ENCODE data around the gene POLR1F. TPM values are rescaled to one million over a fixed set of nuclear protein-coding genes. Genes with fewer than 3 reads are reported as not detected.

Gene POLR1F
- total RNA-seq, 2 donors from 2014 or later = 13.0 to 13.6 TPM

- Histone ChIP-seq H3K27ac (no peak overlapping the region), H3K4me3 (no peak overlapping the region), H3K9me3 (no peaks in the 10 kb centered on the region), H3K36me3 (no peaks in the 10 kb centered on the region), H3K4me1 (replicated peaks) (no peaks in the 10 kb centered on the region), H3K27me3 (replicated peaks; ENCODE audit: insufficient read depth) (no peaks in the 10 kb centered on the region)
- TF ChIP-seq, protein P1, sequence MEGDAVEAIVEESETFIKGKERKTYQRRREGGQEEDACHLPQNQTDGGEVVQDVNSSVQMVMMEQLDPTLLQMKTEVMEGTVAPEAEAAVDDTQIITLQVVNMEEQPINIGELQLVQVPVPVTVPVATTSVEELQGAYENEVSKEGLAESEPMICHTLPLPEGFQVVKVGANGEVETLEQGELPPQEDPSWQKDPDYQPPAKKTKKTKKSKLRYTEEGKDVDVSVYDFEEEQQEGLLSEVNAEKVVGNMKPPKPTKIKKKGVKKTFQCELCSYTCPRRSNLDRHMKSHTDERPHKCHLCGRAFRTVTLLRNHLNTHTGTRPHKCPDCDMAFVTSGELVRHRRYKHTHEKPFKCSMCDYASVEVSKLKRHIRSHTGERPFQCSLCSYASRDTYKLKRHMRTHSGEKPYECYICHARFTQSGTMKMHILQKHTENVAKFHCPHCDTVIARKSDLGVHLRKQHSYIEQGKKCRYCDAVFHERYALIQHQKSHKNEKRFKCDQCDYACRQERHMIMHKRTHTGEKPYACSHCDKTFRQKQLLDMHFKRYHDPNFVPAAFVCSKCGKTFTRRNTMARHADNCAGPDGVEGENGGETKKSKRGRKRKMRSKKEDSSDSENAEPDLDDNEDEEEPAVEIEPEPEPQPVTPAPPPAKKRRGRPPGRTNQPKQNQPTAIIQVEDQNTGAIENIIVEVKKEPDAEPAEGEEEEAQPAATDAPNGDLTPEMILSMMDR (IDR thresholded peaks at IDR 0.05) = no peak
- TF ChIP-seq POLR2AphosphoS5 (IDR thresholded peaks at IDR 0.05) (no peak), POLR2A (IDR thresholded peaks at IDR 0.05) (no peak)
- 57% methylated on average over 5 of the region's 5 CpGs for WGBS
- intact Hi-C loops (cut with DNase I) = no loop called here
- no peak for DNase-seq (ENCODE audit: low spot score)
These were observed 34.4 kb downstream of the POLR1F start for GRCh38 chr7:19674266-19674960.

DNA sequence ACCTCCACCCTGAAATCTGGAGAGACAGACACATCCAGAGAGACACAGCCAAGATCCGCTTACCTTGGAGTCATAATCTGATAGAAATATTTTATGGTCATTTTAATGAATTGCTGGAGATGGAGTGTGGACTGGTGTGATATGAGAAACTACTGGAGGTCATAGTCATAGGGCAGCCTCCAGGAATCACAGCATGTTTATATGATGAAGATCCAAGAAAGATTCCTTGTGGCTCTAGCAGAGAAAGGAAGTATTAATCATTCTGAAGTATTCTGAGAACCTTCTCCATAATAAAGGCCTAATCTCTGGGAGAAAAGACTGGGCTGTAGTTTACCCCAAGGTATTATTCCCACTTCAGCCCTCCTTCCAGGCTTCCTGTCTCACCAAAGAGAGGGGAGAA is 38.0 kb downstream of the POLR1F start:
- TF ChIP-seq POLR2A (IDR thresholded peaks at IDR 0.05) (no peak), POLR2AphosphoS5 (IDR thresholded peaks at IDR 0.05) (no peak)
- TF ChIP-seq, protein P1 (IDR thresholded peaks at IDR 0.05) = no peak

GRCh38 chr7:19665399-19666008 is 43.3 kb downstream of the POLR1F start:
- Histone ChIP-seq H3K4me1 (replicated peaks) (no peaks in the 10 kb centered on the region), H3K27me3 (replicated peaks; ENCODE audit: insufficient read depth) (no peaks in the 10 kb centered on the region), H3K36me3 (no peaks in the 10 kb centered on the region), H3K9me3 (no peaks in the 10 kb centered on the region), H3K27ac (no peak overlapping the region), H3K4me3 (no peak overlapping the region)
- no peak for DNase-seq (ENCODE audit: low spot score)
- 5% methylated on average over 1 of the region's 1 CpG for WGBS
- TF ChIP-seq, protein P1 (IDR thresholded peaks at IDR 0.05) = peak in 3 of 4 experiments; percentile 45 to 59 (median 52)
- TF ChIP-seq POLR2AphosphoS5 (IDR thresholded peaks at IDR 0.05) = no peak
- intact Hi-C loops (cut with DNase I) = loop anchor here (5.0 kb wide), 1 partner anchor 1983 kb away; no protein-coding TSS in a partner anchor

More for the DNA sequence above, 38.0 kb downstream of the POLR1F start:
- no peak overlapping the region for H3K4me3 ChIP-seq
- WGBS = 90% methylated on average over 1 of the region's 1 CpG
- no peaks in the 10 kb centered on the region for H3K4me1 ChIP-seq (replicated peaks)
- no peaks in the 10 kb centered on the region for H3K27me3 ChIP-seq (replicated peaks; ENCODE audit: insufficient read depth)
- H3K9me3 ChIP-seq = no peaks in the 10 kb centered on the region
- H3K27ac ChIP-seq = no peak overlapping the region
- no peak for DNase-seq (ENCODE audit: low spot score)
- H3K36me3 ChIP-seq = no peaks in the 10 kb centered on the region
- intact Hi-C loops (cut with DNase I) = no loop called here

- no peak overlapping the region for H3K27ac ChIP-seq
- WGBS = 22% methylated on average over 4 of the region's 4 CpGs
- intact Hi-C loops (cut with DNase I) = no loop called here
These were observed 44.9 kb downstream of the POLR1F start for GRCh38 chr7:19663816-19664462.

More at GRCh38 chr7:19663816-19664462, 44.9 kb downstream of the POLR1F start:
- Histone ChIP-seq H3K27me3 (replicated peaks; ENCODE audit: insufficient read depth) (no peaks in the 10 kb centered on the region), H3K36me3 (no peaks in the 10 kb centered on the region), H3K4me1 (replicated peaks) (no peaks in the 10 kb centered on the region), H3K9me3 (no peaks in the 10 kb centered on the region), H3K4me3 (no peak overlapping the region)
- TF ChIP-seq POLR2A (IDR thresholded peaks at IDR 0.05) (no peak), POLR2AphosphoS5 (IDR thresholded peaks at IDR 0.05) (no peak)
- TF ChIP-seq, protein P1 (IDR thresholded peaks at IDR 0.05) = no peak
- DNase-seq (ENCODE audit: low spot score) = no peak
